ENCODE measurements around the gene SLC22A1.

Gene SLC22A1

DNA sequence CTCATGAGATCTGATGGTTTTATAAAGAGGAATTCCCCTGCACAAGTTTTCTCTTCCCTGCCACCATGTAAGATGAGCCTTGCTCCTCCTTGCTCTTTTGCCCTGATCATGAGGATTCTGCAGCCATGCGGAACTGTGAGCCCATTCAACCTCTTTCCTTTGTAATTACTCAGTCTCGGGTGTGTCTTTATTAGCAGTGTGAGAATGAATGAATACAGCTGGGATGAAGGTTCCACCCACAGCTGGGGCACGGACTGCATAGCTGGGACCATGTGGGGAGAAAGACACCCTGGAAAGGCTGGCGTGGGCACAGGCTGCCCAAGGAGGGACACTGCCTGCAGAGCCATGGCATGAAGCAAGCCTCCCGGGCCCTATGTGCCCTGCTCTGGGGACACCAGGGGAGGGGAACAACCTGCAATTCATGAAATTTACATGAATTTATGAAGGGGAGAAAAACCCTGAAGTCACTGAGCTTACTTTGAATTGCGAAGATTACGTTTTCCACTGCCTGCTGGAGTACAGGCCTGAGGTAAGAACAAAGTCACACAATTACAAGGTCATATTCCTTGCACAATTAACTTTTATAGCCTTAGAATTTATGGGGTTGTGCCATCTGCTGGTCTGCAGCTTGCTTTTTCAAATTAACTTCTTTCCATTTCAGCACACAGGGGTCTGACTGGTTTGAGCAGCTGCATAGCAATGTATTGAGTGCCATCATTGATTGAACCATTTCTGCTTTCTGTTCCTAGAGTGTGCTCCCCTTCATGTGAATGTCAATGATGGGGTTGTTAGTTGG lies 46.2 kb downstream of the SLC22A1 start:
- TF ChIP-seq EP300 (IDR thresholded peaks at IDR 0.05; ENCODE audit: borderline replicate concordance) (no peak), YY1 (IDR thresholded peaks at IDR 0.05; ENCODE audit: low read depth) (no peak), TEAD4 (IDR thresholded peaks at IDR 0.05) (no peak), TAF1 (IDR thresholded peaks at IDR 0.05; ENCODE audit: low read depth) (no peak), FOXM1 (IDR thresholded peaks at IDR 0.05; ENCODE audit: borderline replicate concordance, low read depth) (no peak)
- TF ChIP-seq, protein P1, sequence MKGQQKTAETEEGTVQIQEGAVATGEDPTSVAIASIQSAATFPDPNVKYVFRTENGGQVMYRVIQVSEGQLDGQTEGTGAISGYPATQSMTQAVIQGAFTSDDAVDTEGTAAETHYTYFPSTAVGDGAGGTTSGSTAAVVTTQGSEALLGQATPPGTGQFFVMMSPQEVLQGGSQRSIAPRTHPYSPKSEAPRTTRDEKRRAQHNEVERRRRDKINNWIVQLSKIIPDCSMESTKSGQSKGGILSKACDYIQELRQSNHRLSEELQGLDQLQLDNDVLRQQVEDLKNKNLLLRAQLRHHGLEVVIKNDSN (IDR thresholded peaks at IDR 0.05): no peak

DNA sequence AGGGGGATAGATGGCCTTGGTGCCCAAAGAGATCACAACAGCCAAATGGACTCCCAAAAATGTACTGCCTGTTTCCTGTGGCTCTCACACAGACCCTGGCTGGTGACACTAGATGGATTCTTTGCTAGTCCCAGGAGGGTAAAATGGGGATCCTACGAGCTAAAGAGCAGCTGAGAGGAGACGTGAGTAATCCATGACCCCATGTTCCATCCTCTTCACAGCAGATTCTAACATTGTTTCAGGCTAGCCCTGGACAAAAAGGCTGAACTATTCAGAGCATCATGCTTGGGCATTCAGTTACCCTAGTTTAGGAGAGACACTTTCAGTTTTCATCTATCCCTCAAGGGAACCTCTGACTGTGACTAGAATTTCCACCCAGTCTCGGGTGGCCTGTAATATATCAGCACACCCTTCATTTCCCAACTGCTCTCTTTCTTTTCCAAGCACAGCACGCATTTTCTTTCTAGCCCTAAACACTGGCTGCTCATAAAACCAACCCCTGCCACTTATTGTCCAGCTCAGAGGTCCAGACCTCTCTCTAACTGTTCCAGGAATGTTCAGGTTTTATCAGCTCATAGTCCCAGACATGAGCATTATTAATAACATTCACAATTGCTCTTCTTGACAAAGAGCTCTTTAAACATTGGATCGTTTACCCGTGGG lies 48.5 kb downstream of the SLC22A1 start:
- TF ChIP-seq, protein P2, sequence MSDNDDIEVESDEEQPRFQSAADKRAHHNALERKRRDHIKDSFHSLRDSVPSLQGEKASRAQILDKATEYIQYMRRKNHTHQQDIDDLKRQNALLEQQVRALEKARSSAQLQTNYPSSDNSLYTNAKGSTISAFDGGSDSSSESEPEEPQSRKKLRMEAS (IDR thresholded peaks at IDR 0.05): no peak
- TF ChIP-seq NFIC (IDR thresholded peaks at IDR 0.05) (no peak), RAD21 (IDR thresholded peaks at IDR 0.05; ENCODE audit: low read depth) (no peak), TAF1 (IDR thresholded peaks at IDR 0.05; ENCODE audit: low read depth) (no peak), CREB1 (IDR thresholded peaks at IDR 0.05; ENCODE audit: low read depth) (no peak), YY1 (IDR thresholded peaks at IDR 0.05; ENCODE audit: low read depth) (no peak)
- TF ChIP-seq, protein P3, sequence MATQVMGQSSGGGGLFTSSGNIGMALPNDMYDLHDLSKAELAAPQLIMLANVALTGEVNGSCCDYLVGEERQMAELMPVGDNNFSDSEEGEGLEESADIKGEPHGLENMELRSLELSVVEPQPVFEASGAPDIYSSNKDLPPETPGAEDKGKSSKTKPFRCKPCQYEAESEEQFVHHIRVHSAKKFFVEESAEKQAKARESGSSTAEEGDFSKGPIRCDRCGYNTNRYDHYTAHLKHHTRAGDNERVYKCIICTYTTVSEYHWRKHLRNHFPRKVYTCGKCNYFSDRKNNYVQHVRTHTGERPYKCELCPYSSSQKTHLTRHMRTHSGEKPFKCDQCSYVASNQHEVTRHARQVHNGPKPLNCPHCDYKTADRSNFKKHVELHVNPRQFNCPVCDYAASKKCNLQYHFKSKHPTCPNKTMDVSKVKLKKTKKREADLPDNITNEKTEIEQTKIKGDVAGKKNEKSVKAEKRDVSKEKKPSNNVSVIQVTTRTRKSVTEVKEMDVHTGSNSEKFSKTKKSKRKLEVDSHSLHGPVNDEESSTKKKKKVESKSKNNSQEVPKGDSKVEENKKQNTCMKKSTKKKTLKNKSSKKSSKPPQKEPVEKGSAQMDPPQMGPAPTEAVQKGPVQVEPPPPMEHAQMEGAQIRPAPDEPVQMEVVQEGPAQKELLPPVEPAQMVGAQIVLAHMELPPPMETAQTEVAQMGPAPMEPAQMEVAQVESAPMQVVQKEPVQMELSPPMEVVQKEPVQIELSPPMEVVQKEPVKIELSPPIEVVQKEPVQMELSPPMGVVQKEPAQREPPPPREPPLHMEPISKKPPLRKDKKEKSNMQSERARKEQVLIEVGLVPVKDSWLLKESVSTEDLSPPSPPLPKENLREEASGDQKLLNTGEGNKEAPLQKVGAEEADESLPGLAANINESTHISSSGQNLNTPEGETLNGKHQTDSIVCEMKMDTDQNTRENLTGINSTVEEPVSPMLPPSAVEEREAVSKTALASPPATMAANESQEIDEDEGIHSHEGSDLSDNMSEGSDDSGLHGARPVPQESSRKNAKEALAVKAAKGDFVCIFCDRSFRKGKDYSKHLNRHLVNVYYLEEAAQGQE (IDR thresholded peaks at IDR 0.05; ENCODE audit: low read depth): no peak

DNA sequence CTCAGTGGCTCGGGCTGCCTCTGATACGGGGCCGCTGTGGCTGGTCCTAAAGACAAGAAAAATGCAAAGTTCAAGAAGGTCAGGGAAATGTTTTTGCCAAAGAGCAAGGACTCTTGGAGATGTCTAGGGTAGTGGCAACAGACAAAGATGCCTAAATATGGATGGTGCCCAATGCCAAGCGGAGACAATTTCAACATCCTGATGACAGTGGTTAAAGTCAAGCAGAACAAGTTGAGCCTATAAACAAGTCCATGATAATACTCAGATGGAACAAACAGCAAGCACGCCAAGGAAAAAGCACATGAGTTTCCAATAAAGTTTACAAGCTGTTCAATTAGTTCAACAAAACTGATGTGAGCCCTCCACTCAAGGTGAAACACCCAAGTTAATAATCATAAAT lies 51.1 kb downstream of the SLC22A1 start:
- TF ChIP-seq, protein P3 (IDR thresholded peaks at IDR 0.05; ENCODE audit: low read depth): no peak
- TF ChIP-seq RAD21 (IDR thresholded peaks at IDR 0.05; ENCODE audit: low read depth) (no peak), EP300 (IDR thresholded peaks at IDR 0.05; ENCODE audit: borderline replicate concordance) (no peak), CEBPB (IDR thresholded peaks at IDR 0.05) (no peak), TEAD4 (IDR thresholded peaks at IDR 0.05) (no peak), TCF12 (IDR thresholded peaks at IDR 0.05; ENCODE audit: low read depth) (no peak), NFIC (IDR thresholded peaks at IDR 0.05) (no peak), YY1 (IDR thresholded peaks at IDR 0.05; ENCODE audit: low read depth) (no peak), EGR1 (IDR thresholded peaks at IDR 0.05) (no peak), ZBTB7A (IDR thresholded peaks at IDR 0.05; ENCODE audit: low read depth) (no peak), TAF1 (IDR thresholded peaks at IDR 0.05; ENCODE audit: low read depth) (no peak), FOXM1 (IDR thresholded peaks at IDR 0.05; ENCODE audit: borderline replicate concordance, low read depth) (no peak), CREB1 (IDR thresholded peaks at IDR 0.05; ENCODE audit: low read depth) (no peak)
- TF ChIP-seq, protein P1 (IDR thresholded peaks at IDR 0.05): no peak
- TF ChIP-seq, protein P2 (IDR thresholded peaks at IDR 0.05): no peak

DNA sequence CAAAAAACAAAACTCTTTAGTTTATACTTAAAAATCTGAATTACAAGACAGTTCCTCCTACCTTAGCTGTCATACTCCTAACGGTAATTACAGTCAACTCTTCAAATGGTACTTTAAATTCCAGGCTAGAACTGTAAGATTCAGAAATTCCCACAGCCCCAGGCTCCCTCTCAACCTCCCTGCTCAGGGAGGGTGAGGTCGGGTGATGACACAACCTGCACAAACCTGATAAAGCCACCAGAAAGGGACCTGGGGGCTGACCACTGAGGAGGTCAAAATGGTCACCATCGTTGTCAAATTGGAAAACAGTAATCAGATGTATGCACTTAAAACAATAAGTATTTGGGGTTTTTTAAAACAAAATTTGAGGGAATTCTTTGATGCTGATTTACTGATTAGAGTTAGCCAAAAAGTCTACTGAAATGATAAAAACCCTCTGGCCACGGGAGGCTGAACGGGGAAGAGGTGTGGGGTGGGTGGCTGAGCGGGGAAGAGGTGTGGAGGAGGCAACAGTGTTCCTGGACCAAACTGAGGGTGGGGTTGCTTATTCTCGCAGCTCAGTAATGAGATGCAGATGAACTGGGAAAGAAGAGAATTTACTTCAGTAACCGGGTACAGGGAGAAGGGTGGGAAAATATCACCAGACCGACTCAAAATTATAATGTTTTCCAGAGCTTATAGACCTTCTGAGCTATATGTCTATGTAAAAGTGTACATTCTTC lies 52.4 kb downstream of the SLC22A1 start:
- TF ChIP-seq ZBTB7A (IDR thresholded peaks at IDR 0.05; ENCODE audit: low read depth): no peak
- no peak for TF ChIP-seq TCF12 (IDR thresholded peaks at IDR 0.05; ENCODE audit: low read depth)
- TF ChIP-seq FOXM1 (IDR thresholded peaks at IDR 0.05; ENCODE audit: borderline replicate concordance, low read depth): no peak

DNA sequence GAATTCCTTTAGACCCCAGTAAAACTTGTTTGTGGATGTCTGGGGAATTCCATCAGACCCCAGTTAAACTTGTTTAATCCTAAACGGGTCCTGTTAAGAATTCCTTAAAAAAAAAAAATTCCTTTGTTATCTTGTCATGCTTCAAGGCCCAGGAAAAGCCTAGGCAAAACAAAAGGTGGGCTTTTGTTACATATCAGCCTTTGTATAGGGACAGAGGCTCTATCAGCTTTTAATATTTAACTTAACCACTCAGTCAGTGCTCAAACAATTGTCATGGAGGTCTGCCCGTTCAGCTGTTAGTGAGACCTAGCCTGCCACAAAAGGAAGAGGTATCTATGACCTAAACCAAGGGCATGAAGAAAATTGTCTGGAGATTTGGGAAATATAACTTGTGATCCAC lies 53.1 kb downstream of the SLC22A1 start:
- TF ChIP-seq TCF12 (IDR thresholded peaks at IDR 0.05; ENCODE audit: low read depth) (no peak), TEAD4 (IDR thresholded peaks at IDR 0.05) (no peak), TAF1 (IDR thresholded peaks at IDR 0.05; ENCODE audit: low read depth) (no peak), EP300 (IDR thresholded peaks at IDR 0.05; ENCODE audit: borderline replicate concordance) (no peak)
- TF ChIP-seq, protein P2 (IDR thresholded peaks at IDR 0.05): no peak

All from Ishikawa (cell line).